Mesothelial cell of epicardium (in vitro differentiated cells): ENCODE results near the gene EGF. TPM values are rescaled to one million over a fixed set of nuclear protein-coding genes. Genes with fewer than 3 reads are reported as not detected.

Experiments
- DNase-seq, 2 experiments: peaks; one replicate each; pipeline ENCODE4 v3.0.0; 2021; ENCODE audit warnings: low spot score in 2 of 2; ENCODE audit not compliant: unreplicated experiment in 2 of 2
- H3K27ac Mint-ChIP-seq: 2 replicates; pipeline ENCODE4 v1.8.0; 2021; ENCODE audit warnings: mixed read lengths
- H3K27me3 Mint-ChIP-seq: 2 replicates; pipeline ENCODE4 v1.8.0; 2021; ENCODE audit warnings: low read depth, mixed read lengths
- H3K36me3 Mint-ChIP-seq: 2 replicates; pipeline ENCODE4 v1.8.0; 2021; ENCODE audit warnings: mixed read lengths
- H3K4me1 Mint-ChIP-seq: 2 replicates; pipeline ENCODE4 v1.8.0; 2021; ENCODE audit warnings: mixed read lengths
- H3K4me3 Mint-ChIP-seq: 2 replicates; pipeline ENCODE4 v1.8.0; 2021; ENCODE audit warnings: mild to moderate bottlenecking, moderate library complexity, mixed read lengths
- H3K9me3 Mint-ChIP-seq: 2 replicates; pipeline ENCODE4 v1.8.0; 2021; ENCODE audit warnings: mixed read lengths
- total RNA-seq: library from RNA; stranded (reverse); gene quantifications from 3 replicates; pipeline ENCODE4 v1.2.1, GENCODE V29; 2021
- TF ChIP-seq, protein P1 (sequence below): fragments of 200-600 bp; sonication (generic); IDR thresholded peaks from one replicate; pipeline ENCODE4 v1.5.0; 2021; ENCODE audit warnings: antibody characterized with exemption; ENCODE audit not compliant: unreplicated experiment

The EGF gene
- total RNA-seq, 1 donor from 2014 or later, result 1.3 TPM

DNA sequence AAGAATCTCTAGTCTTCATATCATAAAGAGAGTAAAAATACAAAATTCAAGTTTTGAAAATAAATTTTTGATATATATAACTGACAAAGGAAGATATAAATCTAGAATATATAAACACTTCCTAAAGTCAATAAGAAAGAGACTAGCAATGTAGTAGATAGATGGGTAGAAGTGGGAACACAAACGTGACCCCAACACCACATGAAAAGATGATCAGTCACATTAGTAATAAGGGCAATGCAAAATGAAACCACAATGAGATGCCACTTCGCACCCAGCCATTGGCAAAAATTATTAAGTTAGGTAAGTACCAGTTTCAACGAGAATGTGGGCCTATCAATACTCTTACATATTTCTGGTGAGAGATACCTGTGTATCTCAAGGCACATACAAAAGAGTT, 106.5 kb downstream of the EGF start:
- H3K27ac Mint-ChIP-seq, result no peak overlapping the region
- H3K4me3 Mint-ChIP-seq, result no peak overlapping the region
- H3K4me1 Mint-ChIP-seq, result peaks cover 22% of the 10 kb centered on the region
- no peak for DNase-seq
- H3K36me3 Mint-ChIP-seq, result peaks cover 9% of the 10 kb centered on the region
- no peaks in the 10 kb centered on the region for H3K27me3 Mint-ChIP-seq
- peaks cover 22% of the 10 kb centered on the region for H3K9me3 Mint-ChIP-seq
- TF ChIP-seq, protein P1, sequence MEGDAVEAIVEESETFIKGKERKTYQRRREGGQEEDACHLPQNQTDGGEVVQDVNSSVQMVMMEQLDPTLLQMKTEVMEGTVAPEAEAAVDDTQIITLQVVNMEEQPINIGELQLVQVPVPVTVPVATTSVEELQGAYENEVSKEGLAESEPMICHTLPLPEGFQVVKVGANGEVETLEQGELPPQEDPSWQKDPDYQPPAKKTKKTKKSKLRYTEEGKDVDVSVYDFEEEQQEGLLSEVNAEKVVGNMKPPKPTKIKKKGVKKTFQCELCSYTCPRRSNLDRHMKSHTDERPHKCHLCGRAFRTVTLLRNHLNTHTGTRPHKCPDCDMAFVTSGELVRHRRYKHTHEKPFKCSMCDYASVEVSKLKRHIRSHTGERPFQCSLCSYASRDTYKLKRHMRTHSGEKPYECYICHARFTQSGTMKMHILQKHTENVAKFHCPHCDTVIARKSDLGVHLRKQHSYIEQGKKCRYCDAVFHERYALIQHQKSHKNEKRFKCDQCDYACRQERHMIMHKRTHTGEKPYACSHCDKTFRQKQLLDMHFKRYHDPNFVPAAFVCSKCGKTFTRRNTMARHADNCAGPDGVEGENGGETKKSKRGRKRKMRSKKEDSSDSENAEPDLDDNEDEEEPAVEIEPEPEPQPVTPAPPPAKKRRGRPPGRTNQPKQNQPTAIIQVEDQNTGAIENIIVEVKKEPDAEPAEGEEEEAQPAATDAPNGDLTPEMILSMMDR, result no peak

DNA sequence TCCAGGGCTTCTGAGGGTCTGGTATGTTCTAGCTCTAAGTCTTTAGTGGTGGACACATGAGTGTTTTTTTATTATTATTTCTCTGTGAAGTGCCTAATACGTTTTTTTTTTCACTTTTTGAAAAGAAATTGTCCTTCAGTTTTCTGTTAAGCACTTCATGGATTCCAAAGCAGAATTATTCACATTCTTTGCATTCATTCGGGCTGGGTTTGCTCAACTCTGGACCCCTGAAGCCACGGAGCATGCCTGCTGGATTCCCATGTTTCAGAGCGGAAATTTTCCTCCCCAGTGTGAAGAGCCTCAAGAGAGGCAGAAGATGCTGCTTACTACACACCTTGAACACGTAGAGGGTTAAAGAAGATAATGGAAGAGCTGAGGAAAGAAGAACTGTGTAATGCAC, 107.5 kb downstream of the EGF start:
- no peak overlapping the region for H3K4me3 Mint-ChIP-seq
- peak overlapping the region; percentile 44 for H3K27ac Mint-ChIP-seq
- H3K4me1 Mint-ChIP-seq, result peaks cover 24% of the 10 kb centered on the region
- TF ChIP-seq, protein P1, result no peak
- peaks cover 9% of the 10 kb centered on the region for H3K36me3 Mint-ChIP-seq
- no peaks in the 10 kb centered on the region for H3K27me3 Mint-ChIP-seq
- H3K9me3 Mint-ChIP-seq, result peaks cover 22% of the 10 kb centered on the region
- no peak for DNase-seq

DNA sequence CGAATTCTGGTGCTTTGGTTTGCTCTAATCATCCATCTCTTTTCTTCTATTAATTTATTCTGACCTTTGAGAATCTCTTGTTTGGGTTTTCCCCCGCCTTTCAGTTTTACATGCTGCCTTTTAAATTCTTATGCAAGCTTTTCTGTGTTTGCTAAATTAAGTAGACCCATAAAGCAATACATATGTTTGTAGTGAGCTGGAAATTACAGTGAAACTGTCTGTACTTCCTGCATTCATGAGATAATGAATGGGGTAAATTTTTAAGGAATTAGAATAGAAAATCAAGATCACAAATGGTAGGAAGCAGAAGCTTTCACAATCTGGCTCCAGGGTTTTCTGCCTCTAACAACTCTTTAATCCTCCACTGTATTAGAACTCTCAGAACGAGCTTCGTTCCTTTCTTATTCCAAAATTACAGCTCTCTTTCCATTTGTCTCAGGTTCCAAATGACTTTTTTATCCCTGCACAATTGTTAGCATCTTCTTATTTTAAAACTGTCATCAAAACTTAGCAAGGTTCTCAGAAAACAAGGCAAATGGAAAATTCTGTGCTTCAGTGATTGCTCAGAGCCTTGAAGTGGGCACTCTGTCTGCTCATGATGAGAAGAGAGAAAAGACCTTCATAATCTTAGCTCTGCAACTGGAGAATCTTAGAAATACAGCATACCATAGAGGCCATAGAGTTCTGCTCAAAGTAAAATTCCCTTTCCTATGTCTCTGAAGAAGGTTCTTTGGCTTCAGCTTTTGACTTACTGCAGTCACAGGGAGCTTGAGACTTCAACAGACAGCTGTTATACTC, 108.2 kb downstream of the EGF start:
- H3K4me1 Mint-ChIP-seq, result peaks cover 31% of the 10 kb centered on the region
- H3K4me3 Mint-ChIP-seq, result no peak overlapping the region
- peaks cover 9% of the 10 kb centered on the region for H3K36me3 Mint-ChIP-seq
- H3K9me3 Mint-ChIP-seq, result peaks cover 22% of the 10 kb centered on the region
- no peak for DNase-seq
- TF ChIP-seq, protein P1, result no peak
- H3K27ac Mint-ChIP-seq, result peak overlapping the region; percentile 48
- no peaks in the 10 kb centered on the region for H3K27me3 Mint-ChIP-seq

DNA sequence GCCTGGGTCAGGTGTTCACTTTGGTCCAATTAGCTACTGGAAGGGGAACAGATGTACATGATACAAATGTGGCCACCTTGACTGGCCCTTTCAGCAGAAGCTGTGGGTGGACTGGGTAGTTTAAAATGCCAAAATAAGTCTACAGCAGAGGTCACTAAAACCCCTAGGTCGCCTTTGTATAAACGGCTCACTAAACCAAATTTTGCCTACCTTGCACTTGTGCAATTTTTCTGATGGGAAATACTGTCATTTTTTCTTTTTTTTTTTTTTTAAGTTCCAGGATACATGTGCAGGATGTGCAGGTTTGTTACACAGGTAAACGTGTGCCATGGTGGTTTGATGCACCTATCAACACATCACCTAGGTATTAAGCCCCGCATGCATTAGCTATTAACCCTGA, 109.8 kb downstream of the EGF start:
- TF ChIP-seq, protein P1, result no peak
- H3K36me3 Mint-ChIP-seq, result peaks cover under 1% of the 10 kb centered on the region
- H3K27ac Mint-ChIP-seq, result no peak overlapping the region
- DNase-seq, result no peak
- no peak overlapping the region for H3K4me3 Mint-ChIP-seq
- H3K9me3 Mint-ChIP-seq, result peaks cover 13% of the 10 kb centered on the region
- peaks cover 35% of the 10 kb centered on the region for H3K4me1 Mint-ChIP-seq
- no peaks in the 10 kb centered on the region for H3K27me3 Mint-ChIP-seq

DNA sequence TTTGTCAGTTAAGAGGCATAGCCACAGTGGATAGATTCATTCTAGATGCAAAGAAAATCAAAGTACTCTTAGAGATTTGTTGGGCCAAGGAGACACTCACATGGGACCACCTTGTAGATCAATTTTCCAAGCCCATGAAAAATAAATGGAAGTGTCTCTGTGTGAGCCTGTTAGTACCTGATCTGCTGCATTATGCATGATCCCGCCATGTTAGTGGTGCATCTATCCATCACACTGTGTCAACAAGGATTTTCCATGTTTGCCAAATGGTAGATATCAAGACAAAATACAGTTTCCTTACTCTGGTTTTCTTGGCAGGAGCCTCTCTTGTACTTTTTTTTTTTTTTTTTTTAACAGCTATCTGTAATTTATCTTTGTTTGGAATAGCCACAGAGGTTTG, 112.4 kb downstream of the EGF start:
- Mint-ChIP-seq H3K9me3 (peaks cover 12% of the 10 kb centered on the region), H3K27ac (no peak overlapping the region)

More for the DNA sequence above, 112.4 kb downstream of the EGF start:
- no peaks in the 10 kb centered on the region for H3K27me3 Mint-ChIP-seq
- H3K36me3 Mint-ChIP-seq, result no peaks in the 10 kb centered on the region
- TF ChIP-seq, protein P1, result no peak
- H3K4me3 Mint-ChIP-seq, result no peak overlapping the region
- no peak for DNase-seq
- peaks cover 33% of the 10 kb centered on the region for H3K4me1 Mint-ChIP-seq
